Measurements from ENCODE around the gene DUSP7.

DUSP7 gene, protein sequence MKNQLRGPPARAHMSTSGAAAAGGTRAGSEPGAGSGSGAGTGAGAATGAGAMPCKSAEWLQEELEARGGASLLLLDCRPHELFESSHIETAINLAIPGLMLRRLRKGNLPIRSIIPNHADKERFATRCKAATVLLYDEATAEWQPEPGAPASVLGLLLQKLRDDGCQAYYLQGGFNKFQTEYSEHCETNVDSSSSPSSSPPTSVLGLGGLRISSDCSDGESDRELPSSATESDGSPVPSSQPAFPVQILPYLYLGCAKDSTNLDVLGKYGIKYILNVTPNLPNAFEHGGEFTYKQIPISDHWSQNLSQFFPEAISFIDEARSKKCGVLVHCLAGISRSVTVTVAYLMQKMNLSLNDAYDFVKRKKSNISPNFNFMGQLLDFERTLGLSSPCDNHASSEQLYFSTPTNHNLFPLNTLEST

DNA sequence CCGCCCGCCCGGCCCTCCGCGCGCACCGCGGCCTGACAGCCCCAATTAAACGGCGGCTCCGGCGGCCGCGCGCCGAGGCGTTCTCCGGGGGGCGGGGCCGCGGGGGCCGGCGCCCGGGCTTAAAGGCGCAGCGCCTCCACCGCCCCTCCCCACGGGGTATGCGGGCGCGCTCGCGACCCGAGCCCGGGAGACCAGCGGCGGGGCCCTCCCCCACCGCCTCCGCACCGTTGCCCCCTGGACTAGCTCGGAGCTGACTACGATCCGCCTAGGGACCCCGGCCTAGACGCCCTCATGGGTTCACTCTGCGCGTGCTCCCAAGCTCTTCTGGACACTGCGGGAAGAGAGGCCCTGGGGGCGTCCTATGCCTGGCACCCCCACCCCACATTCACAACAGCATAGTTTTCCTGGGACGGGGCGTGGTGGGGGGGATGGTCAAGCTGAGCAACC lies at the start of gene DUSP7:
Gene DUSP7, minus strand, starts transcription at position 51 of the 447 bp plus-strand sequence. CDS start 205 bp downstream, outside the sequence.
- DNase-seq = peak; percentile 55

DNA sequence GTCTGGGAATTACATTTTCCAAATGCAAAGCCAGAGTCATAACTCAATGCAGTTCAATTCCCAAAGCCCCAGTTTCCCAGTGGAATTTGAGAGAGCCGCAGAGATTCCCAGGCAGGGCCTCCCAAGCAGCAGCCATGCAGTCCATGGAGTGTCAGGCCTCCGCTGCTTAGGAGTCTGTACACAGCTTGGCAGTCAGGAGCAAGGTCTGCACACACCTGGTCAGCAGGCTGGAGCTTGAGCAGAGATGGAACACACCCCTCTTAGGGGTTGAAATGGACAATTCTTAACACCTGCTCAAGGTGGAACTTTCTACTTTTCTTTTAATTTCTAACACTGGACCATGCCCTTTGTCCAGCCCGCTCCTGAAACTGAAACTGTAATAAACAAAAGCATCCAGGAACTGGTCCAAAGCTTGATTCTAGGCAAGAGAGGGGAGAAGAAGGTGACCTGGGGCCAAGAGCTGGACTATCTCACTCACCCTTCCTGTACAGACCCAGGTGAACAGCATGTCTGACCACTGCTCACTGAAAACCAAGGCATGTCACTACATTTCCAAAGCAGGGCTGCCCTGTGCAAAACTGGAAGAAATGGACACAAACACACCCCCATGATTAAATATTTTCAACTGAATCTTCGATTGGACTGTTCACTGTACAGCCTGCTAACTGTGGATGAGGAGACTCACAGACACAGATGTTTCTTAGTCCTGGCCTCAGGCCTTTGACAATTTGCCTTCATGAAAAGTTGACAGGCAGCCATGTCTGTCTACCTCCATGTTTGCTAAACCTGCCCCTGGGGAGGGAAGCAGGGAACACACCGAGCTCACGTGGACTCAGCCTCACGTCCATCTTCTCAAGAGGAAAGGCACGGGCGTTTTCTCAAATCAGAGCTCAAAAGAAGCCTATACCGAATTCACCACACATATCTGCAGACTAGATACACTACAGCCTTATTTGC lies 48.6 kb upstream of the DUSP7 start:
- DNase-seq = no peak

- no peak for DNase-seq
Measured at GRCh38 chr3:52102934-52103333, 46.6 kb upstream of the DUSP7 start.

GRCh38 chr3:52099001-52099401 lies 42.6 kb upstream of the DUSP7 start:
- no peak for DNase-seq

DNA sequence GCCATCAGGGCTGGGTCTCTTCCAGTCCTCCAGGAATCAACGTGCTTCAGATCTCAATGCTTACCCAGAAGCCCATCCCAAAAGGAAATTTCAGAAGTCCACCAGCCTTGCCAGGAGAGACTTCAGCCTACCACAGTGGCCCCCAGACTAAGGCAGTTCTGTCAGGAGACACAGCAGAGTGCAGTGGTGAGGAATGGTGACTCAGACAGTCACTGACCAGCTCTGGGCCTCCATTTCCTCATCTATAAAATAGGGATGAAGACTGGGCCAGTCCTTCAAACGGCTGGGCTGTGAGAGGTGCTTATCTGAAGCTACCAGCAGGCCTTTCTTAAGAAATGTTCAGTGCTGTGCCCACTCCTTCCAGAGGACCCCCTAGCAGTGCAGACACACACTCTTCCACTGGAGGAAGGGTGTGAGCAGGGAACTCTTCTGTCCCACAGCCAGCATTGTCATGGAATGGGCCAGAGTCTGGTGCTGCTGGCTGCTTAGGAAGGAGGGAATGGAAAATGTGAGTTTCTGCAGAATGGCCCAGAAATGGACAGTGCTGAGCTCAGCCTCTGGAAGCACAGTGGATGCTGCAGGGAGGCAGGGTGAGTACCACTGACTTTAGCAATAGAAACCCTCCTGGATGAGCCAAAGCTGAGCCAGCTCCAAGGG lies 41.6 kb upstream of the DUSP7 start:
- DNase-seq = no peak

GRCh38 chr3:52095990-52096775 lies 39.8 kb upstream of the DUSP7 start:
- DNase-seq = no peak

- DNase-seq = no peak
Measured at GRCh38 chr3:52094571-52095485, 38.5 kb upstream of the DUSP7 start.

DNA sequence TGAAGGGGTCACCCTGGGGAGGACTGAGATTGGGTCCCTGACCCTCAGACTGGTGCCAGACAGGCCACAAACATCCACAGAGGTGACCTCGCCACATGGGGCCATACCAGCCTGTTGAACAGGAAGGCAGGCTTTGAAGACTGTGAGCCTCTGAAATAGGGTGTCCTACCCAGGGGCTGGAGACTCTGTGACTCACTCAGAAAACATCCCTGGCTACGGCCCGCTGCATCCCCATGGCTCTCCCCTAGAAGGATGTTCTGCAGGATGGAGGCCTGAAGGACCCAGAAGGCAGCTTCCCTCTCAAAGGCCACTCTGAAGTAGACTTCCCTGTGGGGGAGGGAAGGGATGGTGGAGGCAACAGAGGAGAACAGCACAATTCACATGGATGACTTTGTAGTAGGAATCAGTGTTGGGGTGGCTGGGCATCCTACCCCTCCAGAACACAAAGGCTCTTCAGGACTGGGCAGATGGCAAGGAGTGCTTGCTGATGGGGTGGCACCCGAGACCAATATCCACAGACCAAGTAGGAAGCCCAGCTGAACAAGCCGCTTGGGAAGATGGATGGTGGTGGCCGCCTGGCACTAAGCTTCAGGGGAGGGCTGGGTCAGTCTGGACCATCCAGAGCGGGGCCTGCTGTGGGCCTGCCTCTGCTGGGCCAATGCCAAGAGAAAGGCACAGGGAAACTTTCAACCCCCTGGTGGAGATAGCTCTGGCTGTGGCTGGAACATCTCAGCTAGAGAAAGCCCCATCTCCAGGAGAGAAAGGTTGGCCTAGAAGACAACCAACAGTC lies 37.6 kb upstream of the DUSP7 start:
- DNase-seq = no peak

GRCh38 chr3:52092891-52093290 lies 36.5 kb upstream of the DUSP7 start:
- no peak for DNase-seq

DNA sequence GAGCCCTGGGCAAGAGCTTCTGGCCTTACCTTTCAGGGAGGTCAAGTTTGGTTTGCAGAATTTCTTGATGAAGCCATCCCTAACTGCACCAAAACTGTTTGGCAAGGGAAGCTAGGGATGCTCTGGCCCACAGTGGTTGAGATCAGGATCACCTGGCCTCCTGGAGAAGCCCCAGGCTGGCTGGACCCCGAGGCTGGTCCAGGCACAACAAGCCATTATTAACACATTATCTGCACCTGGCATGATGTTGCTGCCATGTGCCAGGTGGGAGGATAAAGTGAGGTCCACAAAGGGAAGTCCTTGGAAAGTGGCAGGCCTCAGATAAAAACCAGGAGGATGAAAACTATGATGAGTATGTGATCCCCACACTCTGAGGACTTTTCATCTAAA lies 35.9 kb upstream of the DUSP7 start:
- no peak for DNase-seq

DNA sequence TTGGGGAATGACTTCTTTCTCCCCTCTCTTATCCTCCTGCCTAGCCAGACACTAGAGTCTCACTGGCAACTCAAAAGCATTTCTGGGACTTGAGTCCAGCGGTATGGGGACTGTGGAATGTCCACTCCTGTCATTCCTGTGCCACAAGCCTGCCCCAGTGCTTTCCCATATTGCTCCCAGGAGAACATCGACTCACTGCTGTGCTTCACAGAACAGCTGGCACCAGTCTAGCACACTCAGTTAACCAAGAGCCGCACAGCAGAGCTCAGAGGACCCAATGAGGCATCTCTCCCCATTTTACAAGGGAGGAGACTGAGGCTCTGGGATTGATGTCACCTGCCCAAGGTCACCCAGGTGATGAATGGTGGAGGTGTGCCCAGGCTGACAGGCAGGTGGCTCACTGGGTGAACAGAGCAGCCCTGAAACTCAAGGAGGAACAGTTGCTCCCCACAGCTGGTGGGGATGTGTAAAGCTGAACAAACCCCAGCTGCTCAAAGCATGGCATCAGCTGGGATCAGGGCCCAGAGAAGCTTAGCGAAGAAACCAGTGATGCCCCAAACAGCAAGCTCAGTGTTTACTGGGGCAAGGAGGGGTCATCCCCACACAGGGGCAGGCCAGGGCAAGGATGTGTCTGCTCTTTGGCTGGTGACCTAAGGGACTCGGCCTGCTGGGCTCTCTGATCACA lies 35.4 kb upstream of the DUSP7 start:
- no peak for DNase-seq

GRCh38 chr3:52090933-52091468 lies 34.6 kb upstream of the DUSP7 start:
- no peak for DNase-seq

- no peak for DNase-seq
Measured at GRCh38 chr3:52090131-52090932, 34.0 kb upstream of the DUSP7 start.

- DNase-seq = no peak
Measured at GRCh38 chr3:52089691-52090090, 33.3 kb upstream of the DUSP7 start.

DNA sequence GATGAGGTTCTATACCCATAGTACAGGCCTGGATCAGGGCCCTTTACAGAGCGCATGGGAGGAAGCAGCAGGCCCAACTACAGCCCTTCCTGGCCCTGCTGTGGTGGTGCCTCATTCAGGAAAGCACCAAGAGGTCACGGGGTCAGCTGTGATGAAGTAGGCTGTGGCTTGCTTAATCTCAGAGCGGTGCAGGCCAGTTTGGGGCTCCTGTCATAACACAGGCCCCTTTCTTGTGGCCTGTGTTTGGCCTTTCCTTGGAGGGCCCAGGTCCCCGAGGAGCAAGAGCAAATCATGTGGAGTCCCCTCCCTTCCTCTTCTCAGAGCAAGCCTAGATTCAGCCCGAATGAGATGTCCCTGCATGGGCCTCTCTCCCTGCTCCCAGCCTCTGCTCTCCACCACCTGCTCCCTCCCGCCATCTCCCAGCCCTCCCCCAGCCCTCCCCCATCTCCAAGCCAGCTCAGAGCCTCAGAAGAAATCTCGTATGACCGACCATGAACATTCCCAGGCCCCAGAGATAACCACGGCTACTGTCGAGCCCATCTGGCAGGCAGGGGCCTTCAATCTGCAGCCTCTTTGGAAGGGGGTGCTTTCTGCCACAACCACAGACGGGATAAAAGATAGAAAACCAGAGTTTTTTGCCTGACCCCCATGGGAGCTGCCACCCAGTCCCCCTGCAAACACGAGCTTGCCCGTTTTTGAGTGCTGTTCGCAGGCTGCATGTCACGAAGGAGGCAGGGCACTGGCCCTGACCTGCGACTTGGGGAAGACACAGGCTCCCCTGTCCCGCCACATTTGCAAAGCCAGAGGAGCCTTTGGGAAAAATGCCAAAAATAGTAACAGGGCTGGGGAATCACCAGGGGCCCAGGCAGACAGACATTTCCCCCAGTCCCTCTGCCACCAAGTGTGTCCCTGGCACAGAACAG lies 32.3 kb upstream of the DUSP7 start:
- DNase-seq = no peak

DNA sequence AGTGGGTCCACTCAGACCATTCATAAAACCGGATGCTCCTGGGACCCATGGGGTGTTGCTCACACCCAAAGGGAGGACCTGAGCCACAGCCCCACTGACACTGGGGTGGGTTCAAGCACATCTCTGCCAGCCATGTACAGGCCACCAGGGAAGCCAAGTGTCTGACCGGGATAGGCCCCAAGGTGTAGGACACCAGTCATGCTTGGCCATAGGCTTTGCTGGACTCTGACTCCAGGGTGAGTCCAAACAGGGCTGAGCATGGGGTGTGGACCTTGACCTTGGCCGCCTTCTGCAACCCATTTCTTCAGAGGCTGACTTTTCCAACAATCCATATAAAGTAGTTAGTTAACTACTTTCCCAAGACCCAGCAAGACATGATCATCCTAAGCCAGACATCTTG lies 31.4 kb upstream of the DUSP7 start:
- no peak for DNase-seq

DNA sequence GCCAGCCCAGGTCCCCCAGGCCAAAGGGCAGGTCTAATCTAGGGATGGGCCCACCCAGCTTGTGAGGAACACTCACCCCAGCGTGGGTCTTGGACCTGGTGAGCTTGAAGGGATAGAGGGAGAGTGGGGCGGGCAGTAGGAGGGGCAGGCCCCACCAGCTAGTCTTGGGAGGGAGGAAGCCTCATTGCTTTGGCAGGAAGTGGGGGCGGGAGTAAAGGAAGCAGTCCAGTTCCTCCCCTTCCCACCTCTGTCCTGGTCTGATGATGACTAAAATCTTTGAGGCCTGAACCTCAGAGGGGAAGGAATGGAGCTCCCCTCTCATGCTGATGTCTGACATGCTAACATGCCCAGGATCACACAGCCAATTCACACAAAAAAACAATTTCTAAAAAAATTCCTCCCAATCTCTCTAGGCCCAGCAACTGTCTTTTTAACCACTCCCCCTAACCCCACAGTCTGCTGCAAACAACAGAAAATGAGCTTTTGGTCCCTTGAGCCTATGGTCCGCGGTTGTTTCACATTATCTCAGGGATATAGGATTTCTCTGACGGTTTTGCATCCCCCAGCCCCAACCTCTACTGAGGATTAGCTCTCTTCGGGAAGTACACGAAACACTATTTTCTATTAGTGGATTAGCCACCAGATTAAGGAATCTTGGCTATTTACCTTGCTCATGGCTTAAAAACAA lies 30.7 kb upstream of the DUSP7 start:
- DNase-seq = no peak
